GM15510 (cell line): ENCODE measurements around the gene SFXN3.

ENCODE experiments used
- POLR2A ChIP-seq: IDR thresholded peaks from 3 replicates; pipeline ENCODE4 v1.6.1; 2011; ENCODE audit warnings: borderline replicate concordance; ENCODE audit not compliant: insufficient read length; ENCODE audit errors: extremely low read depth

SFXN3 gene

GRCh38 chr10:101031128-101031795, at the start of gene SFXN3, which contains the start of gene PDZD7:
Gene SFXN3 (plus strand): TSS chr10:101031234. CDS start chr10:101034695, 3,461 bp downstream.
Gene PDZD7 (minus strand): TSS chr10:101031129. CDS start chr10:101030219, 910 bp downstream.
- no peak for TF ChIP-seq POLR2A

GRCh38 chr10:100982916-100983830, 47.9 kb upstream of the SFXN3 start:
- no peak for TF ChIP-seq POLR2A

- no peak for TF ChIP-seq POLR2A
Measured at GRCh38 chr10:100983868-100984671, 47.0 kb upstream of the SFXN3 start.

GRCh38 chr10:100984672-100985177, 46.3 kb upstream of the SFXN3 start:
- no peak for TF ChIP-seq POLR2A

- no peak for TF ChIP-seq POLR2A
Measured at GRCh38 chr10:100985336-100985735, 45.7 kb upstream of the SFXN3 start.

GRCh38 chr10:100986623-100986951, 44.4 kb upstream of the SFXN3 start:
- TF ChIP-seq POLR2A, result no peak

- TF ChIP-seq POLR2A, result peak; percentile 69
Measured at GRCh38 chr10:100986952-100987684, 43.9 kb upstream of the SFXN3 start, which contains the start of the genes MRPL43 and TWNK. Gene MRPL43 (minus strand): TSS chr10:100987497. CDS start chr10:100987443, 54 bp downstream. Gene TWNK (plus strand): TSS chr10:100987543. CDS start chr10:100988211, 668 bp downstream.

- TF ChIP-seq POLR2A, result no peak
Measured at GRCh38 chr10:100987685-100988049, 43.4 kb upstream of the SFXN3 start.

GRCh38 chr10:100988166-100988565, 42.9 kb upstream of the SFXN3 start:
- no peak for TF ChIP-seq POLR2A

GRCh38 chr10:100989088-100989487, 41.9 kb upstream of the SFXN3 start:
- TF ChIP-seq POLR2A, result no peak

- TF ChIP-seq POLR2A, result no peak
Measured at GRCh38 chr10:100993986-100994708, 36.9 kb upstream of the SFXN3 start.

GRCh38 chr10:100995181-100995580, 35.9 kb upstream of the SFXN3 start:
- no peak for TF ChIP-seq POLR2A

- TF ChIP-seq POLR2A, result peak; percentile 56
Measured at GRCh38 chr10:100996678-100997359, 34.2 kb upstream of the SFXN3 start.
